OCI-LY7 (cell line): ENCODE data around the gene FOXN4.

ENCODE experiments used
- EZH2phosphoT487 ChIP-seq: fragments of 200-600 bp; sonication (generic); IDR thresholded peaks from 2 replicates; pipeline ENCODE4 v1.6.1; 2018; ENCODE audit warnings: low read depth, borderline replicate concordance, mild to moderate bottlenecking, mixed run types, antibody characterized with exemption, low read length, moderate library complexity, mixed read lengths
- TF ChIP-seq, protein P1 (sequence below): fragments of 200-600 bp; sonication (generic); conservative IDR thresholded peaks from 2 replicates; pipeline ENCODE4 v1.5.1; 2014; ENCODE audit warnings: mild to moderate bottlenecking, antibody characterized with exemption, low read length, moderate library complexity, mixed read lengths

DNA sequence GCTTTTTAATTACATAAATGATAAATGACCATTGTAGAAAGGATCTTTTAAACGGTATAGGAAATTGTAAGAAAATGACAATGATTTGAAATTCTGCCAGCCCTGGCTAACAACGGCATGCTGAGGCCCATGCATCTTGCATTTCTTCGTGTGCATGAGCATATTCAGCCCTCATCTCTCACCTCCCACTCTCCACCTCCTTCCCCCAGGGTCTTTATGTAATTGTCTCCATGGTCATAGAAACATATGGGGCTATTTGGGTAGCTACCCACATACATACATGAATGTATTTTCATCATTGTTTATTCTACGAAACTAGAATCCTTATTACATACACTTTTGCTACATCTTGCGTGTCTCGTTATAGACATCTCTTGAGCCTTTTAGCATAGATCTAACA, 43.1 kb upstream of the FOXN4 start:
- TF ChIP-seq, protein P1, sequence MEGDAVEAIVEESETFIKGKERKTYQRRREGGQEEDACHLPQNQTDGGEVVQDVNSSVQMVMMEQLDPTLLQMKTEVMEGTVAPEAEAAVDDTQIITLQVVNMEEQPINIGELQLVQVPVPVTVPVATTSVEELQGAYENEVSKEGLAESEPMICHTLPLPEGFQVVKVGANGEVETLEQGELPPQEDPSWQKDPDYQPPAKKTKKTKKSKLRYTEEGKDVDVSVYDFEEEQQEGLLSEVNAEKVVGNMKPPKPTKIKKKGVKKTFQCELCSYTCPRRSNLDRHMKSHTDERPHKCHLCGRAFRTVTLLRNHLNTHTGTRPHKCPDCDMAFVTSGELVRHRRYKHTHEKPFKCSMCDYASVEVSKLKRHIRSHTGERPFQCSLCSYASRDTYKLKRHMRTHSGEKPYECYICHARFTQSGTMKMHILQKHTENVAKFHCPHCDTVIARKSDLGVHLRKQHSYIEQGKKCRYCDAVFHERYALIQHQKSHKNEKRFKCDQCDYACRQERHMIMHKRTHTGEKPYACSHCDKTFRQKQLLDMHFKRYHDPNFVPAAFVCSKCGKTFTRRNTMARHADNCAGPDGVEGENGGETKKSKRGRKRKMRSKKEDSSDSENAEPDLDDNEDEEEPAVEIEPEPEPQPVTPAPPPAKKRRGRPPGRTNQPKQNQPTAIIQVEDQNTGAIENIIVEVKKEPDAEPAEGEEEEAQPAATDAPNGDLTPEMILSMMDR = no peak
- TF ChIP-seq EZH2phosphoT487 = no peak
